SU-DHL-6 (cell line): Measurements from ENCODE around the gene CRTAC1.

Experiments used
- H2AFZ ChIP-seq: fragments of 200-600 bp; sonication (generic); 2 replicates; pipeline ENCODE4 v1.6.1; 2014; ENCODE audit warnings: low read depth, mild to moderate bottlenecking, moderate library complexity, mixed read lengths, antibody characterized with exemption, low read length; ENCODE audit not compliant: severe bottlenecking
- H3F3A ChIP-seq: fragments of 200-600 bp; shearing (Covaris generic); 2 replicates; pipeline ENCODE4 v1.6.0; 2016; ENCODE audit warnings: antibody characterized with exemption, mild to moderate bottlenecking; ENCODE audit not compliant: insufficient read depth
- H3K27ac ChIP-seq: fragments of 200-600 bp; sonication (generic); 2 replicates; pipeline ENCODE4 v1.5.1; 2016; ENCODE audit warnings: low read depth, mild to moderate bottlenecking, low read length, moderate library complexity, mixed read lengths
- H3K27me3 ChIP-seq: fragments of 200-600 bp; sonication (generic), shearing (Covaris generic); 2 replicates; pipeline ENCODE4 v1.6.0; 2014; ENCODE audit warnings: mild to moderate bottlenecking, low read length
- H3K36me3 ChIP-seq: fragments of 200-600 bp; sonication (generic); 2 replicates; pipeline ENCODE4 v1.6.1; 2014; ENCODE audit warnings: mild to moderate bottlenecking, low read length, mixed read lengths
- H3K4me2 ChIP-seq: fragments of 300-600, 200-600 bp; shearing (Covaris generic), sonication (generic); 2 replicates; pipeline ENCODE4 v1.6.0; 2014; ENCODE audit warnings: low read length, low read depth, mild to moderate bottlenecking; ENCODE audit not compliant: poor library complexity, severe bottlenecking
- H3K4me3 ChIP-seq: fragments of 200-600 bp; sonication (generic); 2 replicates; pipeline ENCODE4 v1.5.1; 2014; ENCODE audit warnings: antibody characterized with exemption, low read length, mild to moderate bottlenecking, mixed read lengths; ENCODE audit not compliant: insufficient read depth, poor library complexity, severe bottlenecking
- H3K79me2 ChIP-seq: fragments of 200-600 bp; sonication (generic); 2 replicates; pipeline ENCODE4 v1.6.1; 2014; ENCODE audit warnings: mild to moderate bottlenecking, low read length, moderate library complexity; ENCODE audit not compliant: insufficient read depth
- H3K9ac ChIP-seq: fragments of 200-600 bp; sonication (generic); 2 replicates; pipeline ENCODE4 v1.7.0; 2014; ENCODE audit warnings: mild to moderate bottlenecking, low read length
- H3K9me2 ChIP-seq: fragments of 200-600 bp; sonication (generic); replicated peaks from 2 replicates; pipeline ENCODE4 v1.6.1; 2014; ENCODE audit warnings: low read length; ENCODE audit not compliant: insufficient read depth
- H3K9me3 ChIP-seq: fragments of 200-600 bp; sonication (generic); 2 replicates; pipeline ENCODE4 v1.6.1; 2014; ENCODE audit warnings: low read length, mixed read lengths; ENCODE audit not compliant: insufficient read depth
- H4K20me1 ChIP-seq: fragments of 200-600 bp; sonication (generic); 2 replicates; pipeline ENCODE4 v1.6.1; 2014; ENCODE audit warnings: low read depth, mild to moderate bottlenecking, antibody characterized with exemption, low read length, moderate library complexity, mixed read lengths
- EZH2phosphoT487 ChIP-seq: fragments of 200-600 bp; sonication (generic), shearing (Covaris generic); conservative IDR thresholded peaks from 2 replicates; pipeline ENCODE4 v1.6.1; 2018; ENCODE audit warnings: mild to moderate bottlenecking, antibody characterized with exemption, low read length, moderate library complexity, mixed read lengths
- TF ChIP-seq, protein P1 (sequence below): fragments of 200-600 bp; sonication (generic); IDR thresholded peaks from one replicate; pipeline ENCODE4 v1.5.1; 2017; ENCODE audit warnings: antibody characterized with exemption, mild to moderate bottlenecking, low read length, moderate library complexity; ENCODE audit not compliant: insufficient read depth, poor library complexity, severe bottlenecking

CRTAC1 gene

DNA sequence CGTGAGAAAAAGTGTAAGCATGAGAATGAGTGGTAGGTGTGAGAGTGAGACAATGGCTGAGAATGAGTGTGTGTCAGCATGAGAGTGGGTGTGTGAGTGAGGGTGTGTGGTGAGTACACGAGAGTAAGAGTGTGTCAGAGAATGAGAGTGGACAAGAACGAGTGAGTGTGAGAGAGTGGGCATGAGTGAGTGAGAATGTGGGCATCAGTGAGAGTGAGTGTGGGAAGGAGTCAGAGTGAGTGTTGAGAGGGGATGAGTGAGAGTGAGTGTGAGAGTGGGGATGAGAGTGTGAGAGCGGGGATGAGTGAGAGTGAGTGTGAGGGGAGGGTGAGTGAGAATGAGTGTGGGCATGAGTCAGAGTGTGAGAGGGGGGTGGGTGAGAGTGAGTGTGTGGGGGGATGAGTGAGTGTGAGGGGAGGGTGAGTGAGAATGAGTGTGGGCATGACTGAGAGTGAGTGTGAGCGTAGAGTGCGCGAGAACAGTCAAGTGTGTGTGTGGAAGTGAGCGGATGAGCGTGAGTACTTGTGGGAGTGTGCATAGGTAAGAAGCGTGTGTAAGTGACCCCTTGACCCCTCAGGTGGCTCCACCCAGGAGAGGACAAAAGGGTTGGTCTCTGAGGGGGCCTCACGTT, 105.0 kb downstream of the CRTAC1 start:
- TF ChIP-seq, protein P1, sequence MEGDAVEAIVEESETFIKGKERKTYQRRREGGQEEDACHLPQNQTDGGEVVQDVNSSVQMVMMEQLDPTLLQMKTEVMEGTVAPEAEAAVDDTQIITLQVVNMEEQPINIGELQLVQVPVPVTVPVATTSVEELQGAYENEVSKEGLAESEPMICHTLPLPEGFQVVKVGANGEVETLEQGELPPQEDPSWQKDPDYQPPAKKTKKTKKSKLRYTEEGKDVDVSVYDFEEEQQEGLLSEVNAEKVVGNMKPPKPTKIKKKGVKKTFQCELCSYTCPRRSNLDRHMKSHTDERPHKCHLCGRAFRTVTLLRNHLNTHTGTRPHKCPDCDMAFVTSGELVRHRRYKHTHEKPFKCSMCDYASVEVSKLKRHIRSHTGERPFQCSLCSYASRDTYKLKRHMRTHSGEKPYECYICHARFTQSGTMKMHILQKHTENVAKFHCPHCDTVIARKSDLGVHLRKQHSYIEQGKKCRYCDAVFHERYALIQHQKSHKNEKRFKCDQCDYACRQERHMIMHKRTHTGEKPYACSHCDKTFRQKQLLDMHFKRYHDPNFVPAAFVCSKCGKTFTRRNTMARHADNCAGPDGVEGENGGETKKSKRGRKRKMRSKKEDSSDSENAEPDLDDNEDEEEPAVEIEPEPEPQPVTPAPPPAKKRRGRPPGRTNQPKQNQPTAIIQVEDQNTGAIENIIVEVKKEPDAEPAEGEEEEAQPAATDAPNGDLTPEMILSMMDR, result no peak
- no peak for TF ChIP-seq EZH2phosphoT487
- Histone ChIP-seq H3K79me2 (no peaks in the 10 kb centered on the region), H3K27ac (no peak overlapping the region), H3K9me2 (no peaks in the 10 kb centered on the region), H3K4me3 (no peak overlapping the region), H3K4me2 (no peak overlapping the region), H3K9ac (no peak overlapping the region), H3K27me3 (no peaks in the 10 kb centered on the region), H3F3A (no peaks in the 10 kb centered on the region), H3K9me3 (no peaks in the 10 kb centered on the region), H4K20me1 (no peaks in the 10 kb centered on the region), H3K36me3 (no peaks in the 10 kb centered on the region), H2AFZ (no peak overlapping the region)

DNA sequence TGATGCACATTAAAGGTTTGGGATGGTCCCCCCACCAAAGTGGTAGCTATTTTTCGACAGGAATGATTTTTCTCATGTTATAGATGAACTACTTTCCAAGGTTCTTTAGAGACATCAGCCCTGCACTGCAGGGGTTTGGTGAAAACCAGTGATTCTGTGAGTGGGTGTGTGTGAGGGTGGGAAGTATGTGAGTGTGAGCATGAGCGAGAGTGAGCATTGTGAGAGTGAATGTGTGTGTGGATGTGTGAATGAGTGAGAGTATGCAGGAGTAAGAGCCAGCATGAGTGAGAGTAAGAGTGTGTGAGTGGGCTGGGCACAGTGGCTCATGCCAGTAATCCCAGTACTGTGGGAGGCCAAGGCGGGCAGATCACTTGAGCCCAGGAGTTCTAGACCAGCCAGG, 105.7 kb downstream of the CRTAC1 start:
- Histone ChIP-seq H4K20me1 (no peaks in the 10 kb centered on the region), H2AFZ (no peak overlapping the region), H3K4me2 (no peak overlapping the region), H3K4me3 (no peak overlapping the region), H3K9me3 (no peaks in the 10 kb centered on the region), H3K9ac (no peak overlapping the region), H3F3A (no peaks in the 10 kb centered on the region), H3K79me2 (no peaks in the 10 kb centered on the region), H3K27me3 (no peaks in the 10 kb centered on the region), H3K9me2 (no peaks in the 10 kb centered on the region), H3K27ac (no peak overlapping the region), H3K36me3 (no peaks in the 10 kb centered on the region)
- no peak for TF ChIP-seq EZH2phosphoT487
- TF ChIP-seq, protein P1, result no peak

DNA sequence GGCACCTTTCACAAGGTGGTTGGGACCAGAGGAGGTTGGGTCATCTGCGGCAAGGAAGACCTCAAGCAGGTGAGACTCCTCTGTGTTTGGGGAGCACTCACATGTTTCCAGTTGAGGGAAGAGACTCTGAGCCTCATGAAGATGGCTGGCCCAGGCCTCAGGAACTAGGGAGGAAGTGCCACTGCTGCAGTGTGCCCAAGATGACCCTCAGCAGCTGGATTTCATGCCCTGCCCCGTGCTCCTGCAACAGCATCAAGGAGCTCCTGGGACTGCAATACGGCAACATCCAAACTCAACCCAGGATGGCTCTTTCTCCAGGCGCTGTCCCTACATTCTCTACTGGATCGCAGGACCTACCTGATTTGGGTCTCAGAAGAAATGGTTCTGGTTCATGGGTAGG, 106.9 kb downstream of the CRTAC1 start:
- Histone ChIP-seq H3K79me2 (no peaks in the 10 kb centered on the region), H3F3A (no peaks in the 10 kb centered on the region), H3K9me2 (no peaks in the 10 kb centered on the region), H3K27ac (no peak overlapping the region), H2AFZ (no peak overlapping the region), H3K9ac (no peak overlapping the region), H3K27me3 (no peaks in the 10 kb centered on the region), H4K20me1 (no peaks in the 10 kb centered on the region), H3K36me3 (no peaks in the 10 kb centered on the region), H3K9me3 (no peaks in the 10 kb centered on the region), H3K4me3 (no peak overlapping the region), H3K4me2 (no peak overlapping the region)
- TF ChIP-seq, protein P1, result no peak
- TF ChIP-seq EZH2phosphoT487, result no peak
